Measurements from ENCODE around the gene MTF1.

DNA sequence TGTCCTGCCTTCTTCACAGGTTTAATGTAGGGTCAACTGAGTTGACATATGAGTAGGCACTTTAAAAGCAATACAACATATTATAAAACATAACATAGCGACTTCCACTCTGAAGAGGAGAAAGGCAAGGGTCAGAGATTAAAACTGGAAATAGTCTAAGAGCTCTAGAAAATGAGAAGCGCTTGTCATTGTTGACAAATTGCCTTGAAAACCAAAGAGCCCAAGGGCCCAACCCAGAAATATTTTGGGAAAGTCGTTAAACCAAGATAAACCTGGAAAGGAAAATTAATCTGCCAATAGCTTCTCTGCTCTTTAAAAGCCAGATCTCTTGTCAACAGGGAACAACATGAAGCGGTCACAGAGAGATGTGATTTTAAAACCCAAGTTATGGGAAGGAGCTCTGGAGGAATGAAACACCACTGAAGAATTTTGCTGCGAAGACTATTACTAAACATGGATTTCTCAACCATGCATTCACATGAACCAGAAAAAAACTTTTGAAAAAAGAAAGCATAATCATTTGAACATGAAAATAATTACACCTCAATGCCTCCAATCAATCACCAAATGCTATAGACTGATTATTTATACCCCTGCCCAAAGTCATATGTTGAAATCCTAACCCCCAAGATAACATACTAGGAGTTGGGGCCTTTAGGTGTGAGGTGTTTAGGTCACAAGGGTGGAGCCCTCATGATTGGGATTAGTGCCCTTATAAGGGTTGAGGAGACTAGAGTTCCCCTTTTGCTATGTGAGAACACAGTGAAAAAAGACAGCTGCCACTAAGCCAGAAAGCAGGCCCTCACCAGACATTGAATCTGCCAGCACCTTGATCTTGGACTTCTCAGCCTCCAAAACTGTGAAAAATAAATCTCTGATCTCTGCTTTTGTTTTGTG, 33.0 kb upstream of the MTF1 start:
- TF ChIP-seq EZH2phosphoT487 (IDR thresholded peaks at IDR 0.05; ENCODE audit: insufficient read depth, low read depth) (no peak), EZH2 (IDR thresholded peaks at IDR 0.05; ENCODE audit: insufficient read depth, poor library complexity, severe bottlenecking) (no peak)

Data from GM23248 (cell line).